Stimulated activated CD8-positive, alpha-beta memory T cell treated with anti-CD3 and anti-CD28 coated beads, Interleukin-4, amount 100 ng/mL, for 4 hours (primary cell): ENCODE results near the gene SMPD2.

Experiments used
- DNase-seq, 2 donors: peaks; one replicate each; pipeline ENCODE4 v3.0.0-alpha.2; 2020; ENCODE audit warnings: low read depth in 2 of 2, low spot score in 1 of 2

The SMPD2 gene, protein sequence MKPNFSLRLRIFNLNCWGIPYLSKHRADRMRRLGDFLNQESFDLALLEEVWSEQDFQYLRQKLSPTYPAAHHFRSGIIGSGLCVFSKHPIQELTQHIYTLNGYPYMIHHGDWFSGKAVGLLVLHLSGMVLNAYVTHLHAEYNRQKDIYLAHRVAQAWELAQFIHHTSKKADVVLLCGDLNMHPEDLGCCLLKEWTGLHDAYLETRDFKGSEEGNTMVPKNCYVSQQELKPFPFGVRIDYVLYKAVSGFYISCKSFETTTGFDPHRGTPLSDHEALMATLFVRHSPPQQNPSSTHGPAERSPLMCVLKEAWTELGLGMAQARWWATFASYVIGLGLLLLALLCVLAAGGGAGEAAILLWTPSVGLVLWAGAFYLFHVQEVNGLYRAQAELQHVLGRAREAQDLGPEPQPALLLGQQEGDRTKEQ

DNA sequence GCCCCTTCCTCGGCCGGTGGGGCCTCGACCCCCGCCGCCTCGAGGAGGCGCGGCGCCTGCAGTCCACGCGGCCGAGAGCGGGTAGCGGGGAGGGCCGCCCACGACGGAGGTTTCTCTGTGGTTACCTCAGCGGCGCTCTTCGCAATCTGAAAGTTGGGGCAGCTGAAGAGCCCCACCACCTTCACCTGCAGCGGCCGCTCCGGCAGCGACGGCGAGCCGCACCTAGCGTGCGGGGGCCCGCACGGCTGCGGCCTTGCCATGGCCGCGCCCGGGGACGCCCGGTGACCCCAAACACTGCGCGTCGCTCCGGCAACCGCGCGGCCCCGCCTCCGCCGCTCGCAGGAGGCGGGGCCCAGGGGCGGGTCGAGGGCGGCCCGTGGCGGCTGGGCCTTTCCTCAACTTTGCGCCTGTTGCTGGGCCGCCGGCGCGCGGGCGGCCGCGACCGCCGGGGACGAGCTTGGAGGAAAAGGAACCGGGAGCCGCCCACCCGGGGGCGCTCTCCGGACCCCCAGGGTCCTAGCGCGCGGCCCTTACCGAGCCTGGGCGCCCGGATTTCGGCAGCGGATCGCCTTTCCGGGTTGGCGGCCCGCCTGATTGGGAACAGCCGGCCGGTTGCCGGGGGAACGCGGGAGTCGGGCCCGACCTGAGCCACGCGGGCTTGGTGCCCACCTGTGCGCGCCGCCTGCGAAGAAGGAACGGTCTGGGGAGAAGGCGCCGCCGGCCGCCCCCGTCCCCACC, at the start of gene SMPD2, which contains the start of gene PPIL6:
Gene SMPD2 (plus strand): TSS at position 394 of the 738 bp plus-strand sequence. CDS start 398 bp downstream, outside the sequence.
Gene PPIL6 (minus strand): TSS at position 298 of the 738 bp plus-strand sequence. CDS start 38 bp downstream, at position 260.
- peak; percentile 28 to 71 for DNase-seq

DNA sequence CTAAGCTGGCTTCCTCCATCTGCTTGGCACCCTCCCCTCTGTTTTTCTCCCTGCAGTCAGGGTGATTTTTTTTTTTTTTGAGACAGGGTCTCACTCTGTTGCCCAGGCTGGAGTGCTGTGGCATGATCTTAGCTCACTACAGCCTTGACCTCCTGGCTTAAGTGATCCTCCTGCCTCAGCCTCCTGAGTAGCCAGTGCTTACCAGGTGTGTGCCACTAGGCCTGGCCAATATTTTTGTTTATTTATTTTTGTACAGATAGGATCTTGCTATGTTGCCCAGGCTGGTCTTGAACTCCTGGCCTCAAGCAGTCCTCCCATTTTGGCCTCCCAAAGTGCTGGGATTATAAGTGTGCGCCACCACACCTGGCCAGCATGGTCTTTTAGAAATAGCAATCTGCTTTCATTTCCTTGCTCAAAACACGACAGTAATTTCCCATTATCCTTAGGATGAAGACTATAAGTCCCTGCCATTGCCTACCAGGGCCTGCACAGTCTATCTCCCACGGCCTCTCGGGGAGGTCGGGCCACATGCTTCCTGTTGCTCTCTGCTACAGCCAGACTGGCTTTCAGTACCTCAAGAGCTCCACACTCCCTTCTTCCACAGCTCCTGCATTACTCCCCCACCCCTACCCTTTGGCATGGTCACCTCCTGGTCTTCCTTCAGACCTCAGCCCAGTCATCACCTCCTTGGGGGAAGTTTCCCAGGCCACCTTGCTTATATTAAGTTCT, 47.2 kb upstream of the SMPD2 start:
- no peak for DNase-seq

DNA sequence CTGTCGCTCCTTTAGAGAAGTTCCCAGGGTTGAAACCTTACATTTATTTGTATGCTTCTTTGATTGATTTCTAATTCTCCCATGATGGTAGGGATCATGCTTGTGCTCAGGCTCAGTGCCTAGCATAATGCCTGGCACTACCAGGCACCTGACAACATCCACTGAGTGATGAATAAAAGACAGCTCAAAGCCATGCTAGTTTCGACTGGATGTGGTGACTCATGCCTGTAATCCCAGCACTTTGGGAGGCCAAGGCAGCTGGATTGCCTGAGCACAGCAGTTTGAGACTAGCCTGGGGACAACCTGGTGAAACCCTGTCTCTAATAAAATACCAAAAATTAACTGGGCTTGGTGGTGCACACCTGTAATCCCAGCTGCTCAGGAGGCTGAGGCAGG, 46.6 kb upstream of the SMPD2 start:
- no peak for DNase-seq

DNA sequence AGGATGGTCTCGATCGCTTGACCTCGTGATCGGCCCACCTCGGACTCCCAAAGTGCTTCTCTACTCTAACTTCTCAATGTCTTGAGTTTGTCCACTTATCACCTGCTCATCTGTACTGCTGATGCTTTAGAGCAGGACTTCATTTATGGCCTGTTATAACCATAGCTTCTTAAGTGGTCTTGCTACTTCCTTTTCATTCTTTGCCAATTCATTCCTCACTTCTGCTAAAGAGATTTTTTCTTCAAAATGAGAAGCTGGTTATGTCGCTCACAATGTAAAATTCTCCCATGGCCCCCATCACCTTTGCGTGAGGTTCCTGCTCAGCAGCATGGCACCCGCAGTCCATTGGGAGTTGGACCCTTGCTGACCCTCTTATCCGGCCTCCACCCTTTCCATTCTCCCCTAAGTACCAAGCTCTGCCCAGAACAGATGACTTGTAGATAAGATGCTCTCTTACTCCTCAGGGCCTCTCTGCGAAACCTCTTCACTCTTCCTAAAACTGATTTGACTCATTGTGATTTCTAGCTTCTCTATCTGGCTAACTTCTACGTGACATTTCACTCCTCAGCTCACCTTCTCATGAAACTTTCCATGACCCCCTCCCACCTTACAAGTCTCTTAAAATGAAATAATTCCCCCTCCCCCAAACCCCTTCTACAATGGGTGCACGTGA, 44.3 kb upstream of the SMPD2 start:
- no peak for DNase-seq

DNA sequence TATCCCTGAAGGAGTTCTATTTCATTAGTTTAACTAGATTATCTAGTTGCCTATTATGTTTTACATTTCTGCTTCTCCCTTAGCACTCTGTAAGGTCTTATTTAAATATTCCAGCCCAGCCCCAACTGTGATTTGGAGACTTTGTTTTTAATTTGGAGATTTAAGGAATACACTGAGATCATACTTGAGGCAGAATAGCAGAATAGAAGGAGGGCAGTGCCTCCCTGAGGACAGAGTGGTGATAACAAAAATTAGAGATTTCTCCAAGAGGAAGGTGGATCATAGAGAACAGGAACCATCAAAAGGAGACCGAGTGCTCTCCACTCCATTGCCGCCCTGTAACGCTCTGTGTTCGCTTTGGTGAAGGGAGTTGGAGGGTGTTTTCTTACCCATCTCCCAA, 43.5 kb upstream of the SMPD2 start:
- DNase-seq: no peak

DNA sequence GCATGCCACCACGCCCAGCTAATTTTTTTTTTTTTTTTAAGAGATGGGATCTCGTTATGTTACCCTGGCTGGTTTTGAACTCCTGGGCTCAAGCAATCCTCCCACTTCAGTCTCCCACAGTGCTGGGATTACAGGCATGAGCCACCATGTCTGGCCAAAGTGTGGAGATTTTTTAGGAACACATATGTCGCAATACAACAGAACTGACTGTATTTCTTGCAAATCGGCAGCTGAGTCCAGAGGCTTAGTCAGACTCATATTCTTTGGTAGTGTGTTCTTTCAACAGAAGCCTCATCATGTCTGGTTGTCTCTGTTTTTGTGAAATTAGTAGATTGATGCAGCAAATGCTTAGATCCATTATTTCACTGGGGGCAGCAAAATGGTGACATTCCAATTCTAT, 34.3 kb upstream of the SMPD2 start:
- DNase-seq: no peak

DNA sequence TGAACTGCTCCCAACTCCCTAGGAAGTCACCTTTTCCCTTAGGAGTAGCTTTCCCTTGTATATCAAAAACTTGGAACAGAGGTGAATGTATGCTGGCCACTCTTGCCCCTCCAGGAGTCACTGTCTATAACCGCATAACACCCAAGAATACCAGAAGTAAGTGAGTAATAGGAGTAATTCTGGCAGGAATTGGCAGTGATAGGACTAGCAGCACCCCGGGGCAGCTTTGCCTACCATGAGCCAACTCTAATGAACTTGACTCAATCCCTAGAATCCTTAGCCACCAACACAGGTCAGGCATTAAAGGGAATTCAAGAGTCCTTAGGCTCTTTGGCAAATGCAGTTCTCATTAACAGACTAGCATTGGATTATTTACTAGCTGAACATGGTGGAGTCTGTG, 29.5 kb upstream of the SMPD2 start:
- no peak for DNase-seq

DNA sequence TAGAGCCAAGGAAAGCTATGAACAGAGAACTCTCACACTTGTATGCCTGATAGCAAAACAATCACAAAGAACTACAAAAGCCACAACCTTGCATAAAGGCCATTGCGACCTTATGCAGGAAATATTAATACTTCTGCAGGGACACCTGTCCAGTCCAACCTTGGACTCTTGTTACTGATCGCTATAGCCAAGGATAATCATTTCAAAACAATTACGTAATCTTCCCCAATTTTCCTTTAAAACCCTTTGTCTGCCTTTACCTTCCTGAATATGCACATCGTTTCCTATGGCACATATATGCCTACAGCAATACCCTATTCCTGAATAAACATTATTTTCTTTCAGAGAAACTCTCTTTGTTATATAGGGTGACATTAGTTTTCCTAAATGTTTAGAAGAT, 22.9 kb upstream of the SMPD2 start:
- DNase-seq: no peak

DNA sequence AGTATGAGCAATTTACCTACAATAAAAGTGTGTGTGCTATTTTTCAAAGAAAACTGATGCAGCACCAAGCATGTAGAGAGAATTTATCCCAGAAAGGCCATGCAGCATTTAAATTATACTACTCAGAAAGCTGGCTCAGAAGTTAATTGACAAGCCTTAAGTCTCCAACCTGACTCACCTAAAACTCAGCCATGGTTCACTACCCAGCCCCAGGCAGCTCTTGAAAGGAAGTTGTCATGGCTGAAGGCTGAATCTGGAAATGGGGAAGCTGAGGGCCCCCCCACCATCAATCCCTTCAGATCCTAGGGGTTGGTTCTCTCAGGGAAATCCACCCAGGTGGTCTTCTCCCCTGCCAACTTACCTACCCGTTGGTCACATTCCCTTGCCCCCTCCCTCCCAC, 19.8 kb upstream of the SMPD2 start:
- DNase-seq: no peak

DNA sequence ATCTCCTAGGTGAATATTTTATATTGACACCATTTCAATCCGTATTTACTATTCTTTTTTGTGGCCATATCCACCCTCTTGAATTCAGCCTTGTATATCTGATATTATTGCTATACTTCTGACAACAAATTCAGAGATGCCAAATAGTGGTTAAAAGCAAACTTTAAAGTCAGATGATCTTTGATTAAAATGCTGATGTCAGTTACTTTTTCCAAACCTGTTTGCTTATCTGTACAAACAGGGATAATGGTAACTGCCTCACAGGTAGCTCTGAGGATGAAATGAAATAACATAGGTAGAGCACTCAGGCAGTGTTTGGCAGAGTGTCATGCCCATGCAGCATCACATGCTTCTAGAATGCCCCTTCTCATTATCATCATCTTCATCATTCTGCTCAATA, 19.3 kb upstream of the SMPD2 start:
- no peak for DNase-seq

DNA sequence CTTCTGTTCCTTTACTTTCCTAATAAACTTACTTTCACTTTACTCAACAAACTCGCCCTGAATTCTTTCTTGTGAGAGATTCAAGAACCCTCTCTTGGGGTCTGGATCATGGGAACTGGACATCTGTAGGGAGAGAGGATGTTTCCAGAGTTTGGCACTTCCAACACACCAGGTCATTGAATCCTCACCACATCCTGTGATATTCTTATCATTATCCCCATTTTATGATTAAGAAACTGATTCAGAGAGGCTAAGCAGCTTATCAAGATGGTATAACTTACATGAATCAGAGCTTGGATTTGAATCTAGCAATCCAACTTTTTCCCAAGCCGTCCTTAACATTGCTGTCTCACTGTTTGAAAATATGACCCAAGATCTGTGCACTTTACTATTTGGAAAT, 15.6 kb upstream of the SMPD2 start:
- DNase-seq: no peak

DNA sequence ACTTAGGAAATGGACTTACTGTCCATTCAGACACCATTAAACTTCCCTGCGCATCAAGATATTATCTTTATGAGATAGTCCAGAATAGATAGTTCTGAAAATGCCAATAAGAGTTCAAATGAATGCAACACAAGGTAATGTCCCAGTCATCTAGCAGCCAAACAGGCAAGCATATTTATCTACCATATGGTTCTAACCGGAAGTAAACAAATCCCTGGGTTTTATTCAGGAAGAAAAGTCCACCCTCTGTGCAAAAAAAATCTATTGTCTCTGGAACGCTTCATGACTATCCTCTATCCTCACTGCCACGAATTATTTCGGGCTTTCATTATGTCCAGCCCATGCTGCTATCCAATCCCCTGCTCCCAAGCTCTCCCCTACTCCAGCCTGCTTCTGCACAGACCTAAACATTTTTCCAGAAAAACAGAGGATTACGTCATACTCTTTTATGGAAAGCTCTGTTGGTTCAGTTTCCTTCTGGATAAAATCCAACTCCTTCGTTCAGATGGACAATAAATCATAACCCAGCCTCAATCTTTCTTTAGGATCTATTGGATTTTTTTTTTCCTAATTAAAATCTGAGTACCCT, 11.5 kb upstream of the SMPD2 start:
- DNase-seq: no peak

DNA sequence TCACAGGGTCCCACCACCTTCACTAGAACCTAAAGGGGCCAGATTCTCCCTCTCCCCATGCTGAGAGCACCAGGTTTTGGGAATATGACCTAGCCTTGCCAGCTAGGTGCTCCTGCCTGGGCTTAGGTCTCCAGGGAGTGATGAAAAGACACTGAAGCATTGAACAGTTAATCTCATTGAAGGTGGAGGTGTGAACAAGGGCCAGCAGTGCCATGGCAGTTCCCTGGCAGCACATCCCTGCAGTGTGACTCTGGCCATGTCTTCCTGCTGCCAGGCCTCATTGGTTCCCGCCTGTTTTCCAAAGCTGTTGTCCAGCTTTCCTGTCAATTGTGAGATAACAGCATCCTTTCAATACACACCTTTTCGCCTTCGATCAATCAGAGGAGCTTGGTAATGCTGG, 11.0 kb upstream of the SMPD2 start:
- no peak for DNase-seq

DNA sequence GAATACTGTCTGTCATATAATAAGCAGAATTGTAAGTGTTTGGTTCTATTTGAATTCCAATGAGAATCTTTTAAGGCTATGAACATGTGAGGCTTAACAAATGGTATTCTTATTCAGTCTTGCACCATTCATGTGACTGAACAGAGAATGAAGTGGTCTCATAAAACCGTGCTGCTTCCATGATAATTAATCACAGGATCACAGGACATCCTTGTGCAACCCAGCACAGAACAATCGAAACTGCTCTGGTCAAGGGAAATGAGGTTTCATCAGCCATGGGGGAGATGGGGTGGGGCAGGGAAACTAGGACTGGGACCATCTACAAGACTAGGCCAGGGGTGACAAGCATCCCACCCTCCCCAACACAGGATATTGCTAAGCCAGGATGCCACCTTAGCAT, 6.1 kb upstream of the SMPD2 start:
- no peak for DNase-seq

DNA sequence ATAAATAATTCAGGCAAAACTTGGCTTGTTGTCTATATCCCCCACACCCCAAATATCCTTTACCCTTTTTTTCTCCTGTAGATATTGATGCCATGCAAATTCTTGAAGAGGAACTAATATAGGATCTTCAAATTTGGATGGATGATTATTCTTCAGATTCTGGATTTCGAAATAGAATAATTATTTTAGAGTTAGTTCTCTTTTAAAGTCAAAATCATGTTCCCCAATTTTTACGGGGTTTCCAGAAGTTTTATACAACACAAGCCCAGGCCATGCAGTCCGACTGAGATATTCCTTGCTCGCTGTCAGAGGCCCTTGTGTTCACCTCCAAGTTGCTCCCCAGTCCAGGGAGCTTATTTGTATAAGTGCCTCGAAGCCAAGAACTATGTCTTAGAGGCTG, 4.5 kb upstream of the SMPD2 start:
- DNase-seq: no peak

DNA sequence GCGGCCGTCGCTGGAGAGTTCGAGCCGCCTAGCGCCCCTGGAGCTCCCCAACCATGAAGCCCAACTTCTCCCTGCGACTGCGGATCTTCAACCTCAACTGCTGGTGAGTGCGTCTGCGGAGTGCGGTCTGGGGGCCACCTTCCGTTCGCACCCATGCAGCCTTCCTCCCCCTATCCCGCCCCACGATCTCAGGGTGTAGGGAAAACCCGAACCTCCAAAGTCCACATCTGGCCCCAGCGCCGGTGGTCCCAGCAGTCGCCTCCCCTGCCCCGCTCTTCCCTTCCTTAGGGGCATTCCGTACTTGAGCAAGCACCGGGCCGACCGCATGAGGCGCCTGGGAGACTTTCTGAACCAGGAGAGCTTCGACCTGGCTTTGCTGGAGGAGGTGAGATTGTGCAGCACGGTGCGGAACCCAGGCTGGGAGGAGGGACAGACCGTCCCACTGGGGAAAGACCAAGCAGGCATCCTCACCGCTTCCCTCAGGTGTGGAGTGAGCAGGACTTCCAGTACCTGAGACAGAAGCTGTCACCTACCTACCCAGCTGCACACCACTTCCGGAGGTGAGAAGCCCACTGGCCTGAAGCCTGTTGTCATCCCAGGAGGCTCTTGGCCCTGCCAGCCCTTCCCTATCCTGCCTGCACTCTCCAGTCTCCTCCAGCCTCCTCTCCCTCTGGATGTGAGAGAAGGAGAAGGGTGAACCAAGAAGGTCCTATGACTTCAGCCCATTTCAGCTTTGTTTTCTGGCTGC, 719 bp downstream of the SMPD2 start:
- DNase-seq: no peak

DNA sequence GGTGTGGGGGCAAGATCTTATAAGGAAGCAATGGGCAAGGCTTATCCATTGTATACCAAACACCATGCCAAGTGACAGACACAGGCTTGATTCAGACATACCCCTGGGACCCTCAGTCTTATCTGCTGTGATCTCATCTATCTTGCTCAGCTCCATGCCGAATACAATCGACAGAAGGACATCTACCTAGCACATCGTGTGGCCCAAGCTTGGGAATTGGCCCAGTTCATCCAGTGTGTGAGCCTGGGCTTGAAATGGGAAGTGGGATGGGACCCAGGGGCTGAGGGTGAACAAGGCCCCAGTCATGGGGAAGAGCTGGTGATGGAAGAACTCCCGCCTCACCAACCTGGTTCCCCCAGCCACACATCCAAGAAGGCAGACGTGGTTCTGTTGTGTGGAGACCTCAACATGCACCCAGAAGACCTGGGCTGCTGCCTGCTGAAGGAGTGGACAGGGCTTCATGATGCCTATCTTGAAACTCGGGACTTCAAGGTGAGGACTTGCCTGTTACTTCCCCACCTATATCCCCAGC, 1.9 kb downstream of the SMPD2 start:
- DNase-seq: no peak

DNA sequence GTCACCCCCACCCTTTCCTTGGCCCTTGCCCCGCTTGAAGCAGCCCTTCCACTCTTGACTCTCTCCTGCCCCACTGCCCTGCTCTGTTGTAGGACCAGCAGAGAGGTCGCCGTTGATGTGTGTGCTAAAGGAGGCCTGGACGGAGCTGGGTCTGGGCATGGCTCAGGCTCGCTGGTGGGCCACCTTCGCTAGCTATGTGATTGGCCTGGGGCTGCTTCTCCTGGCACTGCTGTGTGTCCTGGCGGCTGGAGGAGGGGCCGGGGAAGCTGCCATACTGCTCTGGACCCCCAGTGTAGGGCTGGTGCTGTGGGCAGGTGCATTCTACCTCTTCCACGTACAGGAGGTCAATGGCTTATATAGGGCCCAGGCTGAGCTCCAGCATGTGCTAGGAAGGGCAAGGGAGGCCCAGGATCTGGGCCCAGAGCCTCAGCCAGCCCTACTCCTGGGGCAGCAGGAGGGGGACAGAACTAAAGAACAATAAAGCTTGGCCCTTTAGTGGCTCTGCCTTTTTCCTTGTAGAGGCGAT, 3.0 kb downstream of the SMPD2 start:
- no peak for DNase-seq

DNA sequence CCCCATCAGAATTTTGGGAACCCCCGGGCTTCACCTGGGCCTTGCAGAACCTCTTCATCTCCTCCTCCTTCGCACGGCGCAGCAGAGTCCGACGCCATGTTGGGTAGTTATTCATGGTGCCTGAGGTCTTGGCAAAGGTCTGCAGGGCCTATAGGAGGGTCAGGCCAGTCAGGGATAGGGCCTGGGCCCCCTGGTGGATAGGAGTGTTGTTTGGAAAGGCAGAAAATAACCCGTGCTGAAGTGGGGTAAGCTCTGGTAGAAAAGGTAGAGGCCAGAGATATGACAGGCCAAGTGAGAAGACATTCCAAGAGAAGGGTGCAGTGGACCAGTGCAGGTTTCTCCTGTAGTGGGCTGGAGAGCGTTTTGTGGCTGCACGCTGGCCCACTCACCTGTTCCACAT, 4.9 kb downstream of the SMPD2 start:
- DNase-seq: no peak

DNA sequence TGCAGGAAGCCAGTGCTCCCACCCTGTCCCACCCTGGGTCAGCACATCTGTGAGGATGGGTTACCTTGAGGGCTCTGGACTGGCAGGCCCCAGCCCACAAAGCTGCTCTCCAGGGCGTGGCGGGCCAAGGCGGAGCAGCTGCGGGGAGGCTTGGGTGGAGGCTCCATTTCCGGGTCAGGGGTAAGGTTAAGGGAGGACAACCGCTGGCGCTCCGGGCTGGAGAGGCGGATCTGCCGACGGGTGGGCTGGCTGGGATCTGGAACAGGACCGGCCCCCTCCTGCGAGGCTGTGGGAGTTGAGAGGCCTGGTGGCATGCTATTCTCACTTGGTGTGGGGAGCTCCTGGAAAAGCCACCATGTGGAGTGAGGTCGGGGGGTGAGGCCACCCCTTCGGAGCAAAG, 5.5 kb downstream of the SMPD2 start:
- DNase-seq: no peak
